8988T (cell line): ENCODE measurements around the gene MGAT4A.
"Not testable (repeated sequence)": the region's sequence is repeated elsewhere in the genome, so short reads cannot be mapped to it uniquely, and the experiment has no call there.

ENCODE experiments used
- DNase-seq: peaks from one replicate; pipeline ENCODE4 v3.0.0; 2011

Gene MGAT4A

DNA sequence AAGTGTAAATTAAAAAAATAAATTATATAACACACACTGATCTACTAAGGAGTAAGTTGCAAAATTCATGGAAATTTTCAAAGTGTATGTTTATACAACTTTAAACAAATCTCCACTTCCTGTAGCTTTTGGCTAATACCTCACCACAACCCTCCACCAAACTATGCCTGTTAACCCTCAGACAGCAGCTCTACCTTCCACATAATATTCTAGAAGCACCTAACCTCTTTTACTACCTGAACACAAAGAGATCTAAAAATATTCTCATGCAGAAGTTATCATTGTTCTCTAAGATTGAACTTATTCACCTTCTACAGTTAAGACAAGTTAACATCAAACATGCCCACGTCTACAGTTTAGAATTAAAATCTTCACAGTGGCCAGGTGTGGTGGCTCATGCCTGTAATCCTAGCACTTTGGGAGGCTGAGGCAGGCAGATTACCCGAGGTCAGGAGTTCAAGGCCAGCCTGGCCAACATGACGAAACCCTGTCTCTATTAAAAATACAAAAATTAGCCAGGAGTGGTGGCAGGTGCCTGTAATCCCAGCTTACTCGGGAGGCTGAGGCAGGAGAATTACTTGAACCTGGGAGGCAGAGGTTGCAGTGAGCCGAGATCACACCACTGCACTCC is 2.7 kb downstream of the MGAT4A start:
- not testable (repeated sequence) for DNase-seq

DNA sequence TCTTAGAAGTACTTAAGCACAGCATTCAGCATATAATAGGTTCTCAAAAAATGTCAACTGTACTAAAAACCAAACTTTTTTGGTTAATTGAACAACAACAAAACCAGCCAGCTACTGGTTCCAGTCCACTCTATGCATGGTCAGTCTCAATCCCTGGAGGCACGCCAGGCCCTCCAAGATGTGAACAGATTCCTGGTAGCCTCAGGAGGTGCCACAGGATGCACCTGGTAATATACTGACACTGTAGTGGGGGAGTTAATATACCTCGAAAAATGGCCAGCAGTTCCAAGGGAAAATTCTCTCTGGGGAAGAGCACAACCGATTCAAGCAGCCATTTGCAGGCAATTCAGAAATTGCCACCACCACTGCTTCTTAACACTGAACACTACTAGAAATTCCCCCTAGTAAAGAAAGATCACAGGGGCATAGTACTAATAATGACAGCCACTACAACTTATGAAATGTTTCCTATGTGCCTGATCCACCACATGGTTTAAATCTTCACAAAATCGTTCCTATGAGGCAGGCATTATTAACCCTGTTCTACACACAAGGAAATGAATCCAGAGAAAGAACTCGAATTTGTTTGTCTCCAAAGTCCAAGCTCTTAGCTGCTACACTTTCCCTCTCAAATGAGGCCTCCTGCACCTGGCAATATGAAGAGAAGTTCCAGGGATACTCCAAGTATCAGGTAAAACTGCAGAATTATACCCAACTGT is 3.4 kb downstream of the MGAT4A start:
- DNase-seq = no peak

DNA sequence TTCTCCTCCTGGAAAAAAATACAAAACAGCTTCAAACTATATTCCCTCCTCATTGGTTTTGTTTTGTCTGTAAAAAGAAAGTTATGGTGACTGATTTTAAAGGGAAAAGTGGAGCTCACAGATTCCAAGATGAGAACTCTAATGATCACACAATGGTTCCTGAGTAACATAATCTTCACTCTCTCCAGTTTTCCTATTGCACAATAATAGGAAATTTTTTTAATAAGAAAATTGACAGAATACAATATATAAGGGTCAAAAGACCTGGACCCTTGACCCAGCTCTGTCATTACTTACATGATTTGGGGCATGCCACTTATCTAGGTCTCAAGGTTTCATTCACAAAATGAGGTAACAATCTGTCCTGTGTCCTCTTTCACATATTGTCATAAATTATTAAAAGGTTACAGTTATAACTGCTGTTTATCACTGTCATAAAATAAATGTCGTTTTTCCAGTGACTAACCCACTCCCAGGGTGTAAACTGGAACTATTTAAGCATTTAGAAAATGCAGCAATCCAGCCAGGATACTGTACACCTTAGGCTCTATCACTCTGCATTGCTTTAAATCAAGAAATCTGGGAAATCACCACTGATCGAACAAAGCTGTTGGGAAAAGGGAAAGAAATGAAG is 4.1 kb downstream of the MGAT4A start:
- no peak for DNase-seq

DNA sequence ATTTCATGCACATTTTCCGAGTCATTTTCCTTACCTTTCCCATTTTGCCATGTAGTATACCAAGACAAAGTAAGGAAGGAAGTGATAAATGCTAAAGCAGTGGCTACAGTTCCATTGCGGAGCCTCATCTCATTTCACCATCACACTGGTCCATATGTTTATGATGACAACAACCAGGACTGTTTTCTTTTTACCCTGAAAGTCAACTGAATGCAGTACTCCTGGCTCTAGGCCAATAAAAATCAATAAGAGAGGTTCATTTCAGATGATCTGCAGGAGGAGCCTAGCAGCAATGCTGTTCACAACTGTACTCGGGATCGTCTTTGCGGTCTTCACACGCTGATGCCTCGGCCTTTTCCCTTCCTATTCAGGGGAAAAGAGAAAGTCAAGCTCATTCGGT is 4.7 kb downstream of the MGAT4A start:
- no peak for DNase-seq

DNA sequence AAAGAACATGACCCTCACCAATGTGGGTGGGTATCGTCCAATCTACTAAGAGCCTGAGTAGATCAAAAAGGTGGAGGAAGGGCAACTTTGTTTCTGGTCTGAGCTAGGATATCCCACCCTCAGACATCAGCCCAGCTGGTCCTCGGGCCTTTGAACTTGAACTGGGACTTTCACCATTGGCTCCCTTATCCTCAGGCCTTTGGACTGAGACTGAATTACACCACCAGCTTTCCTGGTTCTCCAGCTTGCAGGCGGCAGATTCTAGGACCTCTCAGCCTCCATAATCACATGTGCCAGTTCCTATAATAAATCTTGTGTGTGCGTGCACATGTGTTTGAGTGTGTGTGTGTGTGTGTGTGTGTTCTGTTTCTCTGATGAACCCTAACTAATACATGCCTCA is 10.6 kb downstream of the MGAT4A start:
- DNase-seq = no peak

DNA sequence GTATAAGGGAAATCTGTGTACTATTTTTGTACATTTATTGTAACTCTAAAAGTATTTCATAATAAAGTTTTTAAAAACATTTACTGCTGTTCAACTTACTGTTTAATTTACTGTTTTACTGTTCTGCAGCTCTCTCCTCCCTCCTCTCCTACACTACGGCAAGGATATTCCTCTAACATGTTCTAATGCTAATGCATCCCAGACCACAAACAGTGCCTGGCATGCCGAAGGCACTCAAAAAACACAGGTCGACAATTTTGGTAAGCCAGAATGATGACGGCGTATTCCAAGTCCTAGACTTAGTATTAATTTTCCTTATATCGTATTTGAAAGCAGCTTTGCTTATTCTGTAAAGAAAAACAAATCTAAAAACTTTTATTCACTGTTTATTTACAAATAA is 13.3 kb downstream of the MGAT4A start:
- no peak for DNase-seq

DNA sequence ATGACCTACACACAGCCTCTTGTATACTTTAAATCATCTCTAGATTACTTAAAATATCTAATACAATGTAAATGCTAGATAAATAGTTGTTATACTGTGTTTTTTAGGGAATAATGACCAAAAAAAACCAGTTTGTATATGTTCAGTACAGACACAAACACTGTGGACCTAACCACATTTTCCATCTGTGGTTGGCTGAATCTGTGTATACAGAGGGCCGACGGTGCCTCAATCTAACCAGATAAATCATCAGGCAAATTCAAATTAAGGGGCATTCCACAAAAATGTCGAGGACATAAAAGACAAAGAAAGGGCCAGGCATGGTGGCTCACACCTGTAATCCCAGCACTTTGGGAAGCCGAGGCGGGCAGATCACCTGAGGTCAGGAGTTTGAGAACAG is 14.1 kb downstream of the MGAT4A start:
- no peak for DNase-seq

DNA sequence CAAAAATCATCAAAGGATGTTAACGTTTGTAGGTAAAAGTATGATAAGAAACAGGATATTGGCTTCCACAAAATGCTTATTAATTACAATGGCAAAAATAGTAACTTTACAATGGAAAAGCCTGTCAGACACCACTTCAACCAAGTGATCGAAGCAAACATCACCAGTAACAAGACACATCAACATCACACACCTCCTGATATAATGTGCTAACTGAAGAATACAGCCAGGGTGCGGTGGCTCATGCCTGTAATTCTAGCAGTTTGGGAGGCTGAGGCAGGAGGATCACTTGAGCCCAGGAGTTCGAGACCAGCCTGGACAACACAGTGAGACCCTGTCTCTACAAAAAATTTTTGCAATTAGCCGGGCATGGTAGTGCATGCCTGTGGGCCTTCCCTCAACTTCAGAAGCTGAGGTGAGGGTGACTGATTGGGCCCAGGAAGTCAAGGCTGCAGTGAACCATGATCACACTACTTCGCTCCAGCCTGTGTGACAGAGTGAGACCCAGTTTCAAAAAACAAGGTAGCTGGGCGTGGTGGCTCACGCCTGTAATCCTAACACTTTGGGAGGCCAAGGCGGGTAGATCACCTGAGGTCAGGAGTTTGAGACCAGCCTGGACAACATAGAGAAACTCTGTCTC is 15.0 kb downstream of the MGAT4A start:
- DNase-seq = no peak

DNA sequence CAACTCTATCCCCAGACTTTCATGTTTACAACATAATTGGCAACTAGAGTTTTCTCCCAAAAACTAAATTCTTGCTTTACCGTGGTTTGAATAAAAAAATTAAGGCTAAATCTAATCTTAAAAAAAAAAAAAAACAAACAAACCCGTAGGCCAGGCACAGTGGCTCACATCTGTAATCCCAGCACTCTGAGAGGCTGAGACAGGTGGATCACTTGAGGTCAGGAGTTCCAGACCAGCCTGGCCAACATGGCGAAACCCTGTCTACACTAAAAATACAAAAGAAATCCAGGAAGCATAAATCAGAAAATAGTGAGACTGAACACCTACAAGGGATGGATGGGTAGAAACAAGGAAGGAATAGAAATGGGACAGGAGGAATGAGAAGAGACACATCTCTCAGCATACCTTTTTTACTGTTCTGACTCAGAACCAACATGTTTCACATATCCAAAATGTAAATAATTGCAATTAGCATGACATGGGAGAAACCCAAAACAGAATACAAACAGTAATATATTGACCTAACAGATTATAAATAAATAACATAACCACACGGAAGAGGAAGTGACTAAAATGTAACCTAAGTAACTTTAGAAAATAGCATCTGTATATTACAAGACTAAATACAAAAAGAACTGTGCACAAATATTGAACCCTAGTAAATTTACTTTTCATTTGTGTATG is 17.5 kb downstream of the MGAT4A start:
- DNase-seq = no peak

DNA sequence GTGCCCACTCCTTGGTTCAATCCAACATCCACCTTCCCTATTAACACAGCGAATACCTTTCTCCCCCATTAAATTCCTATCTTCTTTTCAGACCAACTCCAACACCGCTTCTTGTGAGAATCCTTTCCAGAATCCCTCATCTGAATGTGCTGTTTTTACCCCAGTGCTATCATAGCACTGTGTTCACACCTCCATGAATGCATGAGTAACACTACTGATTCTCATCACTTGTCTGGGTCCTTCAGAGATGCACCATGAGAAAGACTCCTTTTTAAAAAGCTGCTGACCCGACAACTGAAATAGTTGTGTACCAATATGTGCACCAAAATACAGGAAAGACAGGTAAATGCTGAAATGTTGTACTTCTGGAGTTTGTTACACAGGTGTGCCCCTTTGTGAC is 18.8 kb downstream of the MGAT4A start:
- no peak for DNase-seq

DNA sequence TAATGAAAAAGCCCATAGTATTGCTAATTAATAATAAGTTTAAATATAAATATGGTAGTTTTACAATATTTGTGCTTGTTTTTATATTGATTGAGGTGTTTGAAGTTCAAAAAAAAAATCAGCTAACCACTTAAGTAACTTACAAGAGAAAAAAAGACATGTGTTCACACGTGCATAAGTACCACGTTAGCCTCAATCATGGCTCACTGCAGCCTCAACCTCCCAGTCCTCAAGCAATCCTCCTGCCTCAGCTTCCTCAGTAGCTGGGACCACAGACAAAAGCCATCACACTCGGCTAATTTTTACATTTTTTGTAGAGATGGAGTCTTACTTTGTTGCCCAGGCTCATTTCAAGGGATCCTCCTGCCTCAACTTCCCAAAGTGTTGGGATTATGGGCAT is 19.4 kb downstream of the MGAT4A start:
- no peak for DNase-seq

DNA sequence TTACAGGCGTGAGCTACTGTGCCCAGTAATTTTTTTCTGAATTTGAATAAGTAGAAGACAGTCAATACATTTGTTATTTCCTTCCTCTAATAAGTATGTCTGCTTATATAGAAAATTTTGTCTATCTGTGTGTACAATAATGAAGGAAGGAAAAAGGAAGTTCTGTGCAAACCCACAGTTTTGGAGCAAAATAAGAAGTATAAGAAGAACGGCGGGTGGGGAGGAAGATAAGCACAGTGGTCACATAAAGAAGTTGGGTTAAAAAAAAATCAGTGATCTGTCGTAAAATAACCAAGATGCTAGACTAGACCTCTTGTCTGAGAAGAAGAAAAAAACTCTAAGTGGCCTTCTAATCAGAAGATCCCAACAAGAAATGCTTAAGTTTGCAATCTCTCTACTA is 20.2 kb downstream of the MGAT4A start:
- DNase-seq = no peak

DNA sequence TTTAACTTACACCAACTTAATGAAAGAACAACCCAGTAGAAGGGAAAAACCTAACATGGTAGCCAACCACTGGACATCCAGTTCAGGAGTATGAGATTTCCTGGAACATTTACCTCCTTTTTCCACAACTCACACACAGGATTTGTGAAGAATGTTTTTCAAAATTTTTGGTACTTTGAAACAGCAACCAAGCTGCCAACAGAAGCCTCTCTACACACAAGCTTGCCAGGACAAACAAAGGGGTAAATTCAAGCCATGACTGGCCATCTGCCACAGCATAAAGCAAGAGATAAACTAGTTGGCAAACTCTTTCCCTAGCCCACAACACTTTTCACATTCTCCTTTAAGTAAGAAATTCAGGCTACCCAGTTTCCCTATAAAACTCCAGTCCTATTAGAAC is 21.4 kb downstream of the MGAT4A start:
- DNase-seq = no peak

DNA sequence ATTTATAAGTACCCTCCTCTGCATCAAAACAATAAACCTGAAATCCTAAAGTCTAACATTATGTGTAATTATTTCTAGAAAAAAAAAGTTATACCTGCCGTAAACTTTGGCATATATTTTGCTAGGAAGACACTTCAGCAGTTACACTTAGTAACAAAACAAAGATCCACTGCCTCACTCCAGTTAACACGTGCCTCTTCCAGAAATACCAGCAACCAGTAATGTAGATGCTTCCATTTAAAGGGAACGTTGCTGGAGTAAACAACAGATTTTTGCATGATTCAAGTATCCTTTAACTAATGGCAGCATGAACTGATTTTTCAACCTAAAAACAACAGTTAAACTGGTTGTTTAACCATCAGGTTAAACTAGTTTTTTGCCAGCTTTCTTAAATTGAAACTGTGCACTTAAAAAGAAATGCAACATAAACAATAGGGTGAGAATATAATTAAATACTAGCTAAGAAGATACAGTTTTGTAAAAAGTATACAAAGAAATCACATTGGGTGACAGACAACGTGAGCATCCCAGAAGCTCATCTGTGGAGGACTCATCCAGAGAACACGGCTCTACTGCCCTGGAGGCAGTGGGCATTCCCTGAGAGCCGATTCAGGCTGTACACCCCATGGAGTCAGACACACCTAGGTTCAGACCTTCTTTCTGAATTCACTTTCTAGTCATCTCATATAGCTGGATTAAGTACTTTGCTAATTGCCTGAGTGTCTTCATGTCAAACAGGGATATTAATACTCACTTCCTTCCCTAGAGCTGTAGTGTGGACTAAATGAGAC is 22.3 kb downstream of the MGAT4A start:
- no peak for DNase-seq

DNA sequence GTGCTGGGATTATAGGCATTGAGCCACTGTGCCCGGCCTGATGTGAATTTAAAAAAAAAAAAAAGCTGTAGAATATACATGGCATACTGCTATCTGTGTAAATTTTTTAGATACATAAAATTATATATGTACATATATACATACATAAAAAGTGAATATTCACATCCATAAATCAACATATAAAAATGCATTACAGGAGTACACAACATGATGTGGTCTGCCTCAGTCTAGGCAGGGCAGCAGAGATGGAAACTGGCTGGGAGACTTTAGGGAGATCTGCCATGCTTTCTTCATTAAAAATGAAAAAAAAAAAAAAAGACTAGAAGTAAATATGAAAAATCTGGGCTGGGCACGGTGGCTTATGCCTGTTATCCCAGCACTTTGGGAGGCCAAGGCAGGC is 24.3 kb downstream of the MGAT4A start:
- no peak for DNase-seq

DNA sequence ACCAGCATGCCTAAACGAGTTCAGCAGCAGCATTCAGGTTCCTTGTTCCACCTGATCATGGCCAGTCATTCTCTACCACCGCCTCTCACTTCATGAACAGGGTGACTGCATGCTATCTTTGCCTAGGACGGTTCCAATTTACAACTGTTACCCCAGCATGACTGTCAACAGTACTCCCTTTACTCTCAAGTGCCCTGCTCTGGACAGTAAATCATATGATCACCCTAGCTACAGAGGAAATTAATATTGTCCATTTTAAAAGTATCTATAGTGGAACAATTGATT is 25.7 kb downstream of the MGAT4A start:
- DNase-seq = no peak

DNA sequence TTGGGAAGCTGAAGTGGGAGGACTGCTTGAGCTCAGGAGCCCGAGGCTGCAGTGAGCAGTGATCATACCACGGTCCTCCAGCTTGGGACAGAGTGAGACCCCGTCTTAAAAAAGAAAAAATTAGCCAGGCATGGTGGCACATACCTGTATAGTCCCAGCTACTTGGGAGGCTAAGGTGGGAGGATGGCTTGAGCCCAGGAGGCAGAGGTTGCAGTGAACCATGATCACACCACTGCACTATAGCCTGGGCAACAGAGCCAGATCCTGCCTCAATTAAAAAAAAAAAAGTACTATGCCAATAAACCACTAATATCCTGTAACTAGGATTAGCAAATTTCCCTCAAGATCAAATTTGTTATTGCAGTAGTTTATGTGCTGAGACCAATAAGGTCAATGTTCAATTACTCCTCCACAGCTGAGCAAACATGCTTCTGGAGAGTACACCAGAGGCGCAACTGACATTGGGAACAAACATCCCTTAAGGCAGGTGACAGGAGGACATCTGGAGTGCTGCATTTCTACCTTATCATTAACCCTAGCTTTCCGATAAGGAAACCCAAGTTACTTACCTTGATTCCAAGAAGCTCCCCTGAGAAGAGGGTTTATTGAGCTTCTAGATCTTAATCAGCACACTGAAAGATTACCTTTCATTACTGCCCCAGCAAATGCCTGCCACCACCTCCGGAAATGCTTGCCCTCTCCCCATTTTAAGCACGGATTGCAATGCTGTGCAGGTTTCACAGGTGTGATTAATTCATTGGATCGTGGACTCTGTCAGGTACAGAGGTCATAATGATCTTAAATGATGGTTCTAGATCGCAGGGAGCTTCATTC is 26.2 kb downstream of the MGAT4A start:
- DNase-seq = no peak

DNA sequence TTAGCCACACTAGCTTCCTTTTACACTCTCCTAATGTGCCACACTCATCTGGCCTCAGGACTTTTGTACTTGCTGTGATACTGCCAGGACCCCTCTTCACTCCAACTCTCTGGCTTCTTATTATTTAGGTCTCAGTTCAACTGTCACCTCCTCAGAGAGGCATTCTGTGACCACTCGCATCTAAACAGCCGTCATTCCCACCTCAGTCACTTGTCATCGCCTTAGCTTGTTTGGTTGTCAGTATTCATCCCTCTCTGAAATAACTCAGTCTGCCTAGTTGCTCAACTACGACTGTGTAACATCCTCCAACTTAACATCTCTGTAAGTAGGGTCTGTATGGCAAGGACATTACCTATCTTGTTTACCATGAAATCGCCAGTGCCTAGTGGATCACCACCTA is 27.2 kb downstream of the MGAT4A start:
- DNase-seq = no peak

DNA sequence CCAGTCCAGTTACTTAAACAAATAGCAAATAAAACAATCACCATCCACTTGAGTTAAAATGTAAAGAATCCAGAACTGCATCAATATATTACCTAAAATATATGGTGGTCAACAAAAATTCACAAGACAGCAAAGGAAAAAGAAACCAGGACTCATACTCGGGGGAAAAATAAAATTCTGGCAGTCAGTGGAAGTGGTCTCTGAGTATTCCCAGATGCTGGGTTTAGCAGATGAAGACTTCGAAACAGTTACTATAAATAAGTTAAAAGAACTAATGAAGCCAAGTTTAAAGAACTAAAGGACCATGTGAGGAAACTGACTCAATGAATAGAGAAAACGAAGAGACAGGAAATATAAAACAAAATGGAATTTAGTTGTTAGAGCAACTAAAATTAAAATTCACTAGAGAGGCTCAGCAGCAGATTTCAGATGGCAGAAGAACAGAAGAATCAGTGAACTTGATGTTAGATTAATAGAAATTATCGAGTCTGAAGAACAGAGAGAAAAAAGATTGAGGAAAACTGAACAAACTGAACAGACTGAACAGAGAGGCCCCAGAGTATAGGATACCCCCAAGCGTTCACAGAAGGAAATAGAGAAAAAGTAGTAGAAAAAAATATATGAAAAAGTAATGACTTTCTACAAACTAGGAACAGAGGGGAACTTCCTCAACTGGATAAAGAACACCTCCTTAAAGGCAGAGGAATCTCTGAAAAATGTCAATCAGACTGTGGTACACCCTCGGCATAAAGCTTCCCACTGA is 27.9 kb downstream of the MGAT4A start:
- no peak for DNase-seq

DNA sequence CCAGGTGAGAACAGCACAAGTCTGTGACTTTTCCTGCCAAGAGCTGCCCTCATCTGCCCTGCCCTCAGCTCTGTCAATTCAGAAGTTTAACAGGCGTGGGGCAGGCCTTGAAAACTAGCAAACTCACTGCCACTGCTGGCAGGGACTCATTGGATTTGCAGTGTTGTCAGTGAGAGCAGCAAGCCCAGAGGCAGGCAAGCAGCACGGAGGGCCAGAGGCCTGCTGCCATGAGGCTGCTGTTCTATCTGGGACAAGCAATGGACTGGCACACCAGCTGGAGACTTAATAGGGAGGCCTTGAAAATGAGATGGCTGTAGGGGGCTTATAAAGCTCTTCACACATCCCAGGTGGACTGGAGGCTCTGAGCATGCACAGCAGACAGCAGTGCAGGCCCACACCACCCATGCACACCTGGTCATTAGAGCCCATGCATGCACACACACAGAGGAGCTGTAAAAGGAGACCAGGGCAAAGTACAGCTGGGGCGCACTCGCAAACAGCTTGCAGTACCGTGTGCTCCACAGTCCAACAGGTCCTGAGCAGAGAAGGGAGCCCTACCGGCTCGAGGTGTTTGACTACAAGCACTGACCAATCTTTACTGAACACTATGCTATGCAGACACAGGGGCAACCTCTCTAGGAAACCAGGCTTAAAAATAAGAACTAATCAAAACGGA is 28.7 kb downstream of the MGAT4A start:
- DNase-seq = no peak

DNA sequence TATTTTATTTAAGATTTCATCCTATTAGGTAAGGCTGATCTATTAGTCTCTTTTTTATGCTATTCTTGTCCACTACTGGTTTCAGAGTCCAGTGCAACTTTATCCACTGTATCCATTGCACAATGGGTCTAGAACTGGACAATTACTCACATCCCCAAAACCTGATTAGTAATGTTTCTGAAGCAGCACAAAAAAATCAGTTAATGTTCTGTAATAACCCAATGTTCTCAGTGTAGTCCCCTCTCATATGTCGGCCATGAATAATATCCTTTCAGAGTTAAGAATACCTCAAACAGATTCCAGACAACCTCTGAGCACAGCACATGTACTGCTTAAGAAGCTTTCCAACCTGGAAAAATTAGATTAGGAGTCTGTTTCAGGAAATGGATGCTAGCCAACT is 29.7 kb downstream of the MGAT4A start:
- DNase-seq = no peak
